Peyer's patch (tissue), 4 donors: ENCODE data around the gene SCUBE1. TPM values are rescaled to one million over a fixed set of nuclear protein-coding genes. Genes with fewer than 3 reads are reported as not detected.

Experiments used
- DNase-seq, 3 donors: peaks; one replicate each; pipeline ENCODE4 v3.0.0-alpha.2; 2017 to 2019
- H3K27ac ChIP-seq, 4 donors: fragments of 200-600 bp; sonication (generic); one replicate each; pipeline ENCODE4 v1.5.1; 2016 to 2019
- H3K27me3 ChIP-seq, 2 donors: fragments of 200-600 bp; sonication (generic); one replicate each; pipeline ENCODE4 v1.5.1; 2019
- H3K36me3 ChIP-seq, 3 donors: fragments of 200-600 bp; sonication (generic); one replicate each; pipeline ENCODE4 v1.5.1; 2016 to 2019
- H3K4me1 ChIP-seq, 4 donors: fragments of 200-600 bp; sonication (generic); one replicate each; pipeline ENCODE4 v1.5.1; 2016 to 2019
- H3K4me3 ChIP-seq, 4 donors: fragments of 200-600 bp; sonication (generic); 1 replicate in 3 of 4; 2 replicates in 1 of 4; pipeline ENCODE4 v1.5.1; 2016 to 2019; ENCODE audit warnings: mild to moderate bottlenecking in 1 of 4
- H3K9me3 ChIP-seq, 4 donors: fragments of 200-600 bp; sonication (generic); one replicate each; pipeline ENCODE4 v1.5.1; 2016 to 2019; ENCODE audit warnings: mild to moderate bottlenecking in 1 of 4
- POLR2A ChIP-seq, 2 donors: fragments of 450-650 bp; IDR thresholded peaks; one replicate each; pipeline ENCODE4 v1.5.1; 2017; ENCODE audit warnings: antibody characterized with exemption in 2 of 2, mild to moderate bottlenecking in 2 of 2, moderate library complexity in 2 of 2
- total RNA-seq, 4 donors: library from RNA; depleted of rRNA; stranded (reverse); fragments of >200 nt; gene quantifications; one replicate each; pipeline ENCODE4 v1.1.0, GENCODE V29; 2016
- TF ChIP-seq, protein P1 (sequence below), 6 experiments: fragments of 450-650 bp in 4 of 6; fragments of 200-600 bp in 2 of 6; sonication (generic) in 1 of 6; IDR thresholded peaks; one replicate each; pipeline ENCODE4 v1.5.1; 2017 to 2019; ENCODE audit warnings: antibody characterized with exemption in 6 of 6, mild to moderate bottlenecking in 3 of 6, moderate library complexity in 1 of 6

Gene SCUBE1
- total RNA-seq, 4 donors from 2014 or later: 1.6 to 47.9 (median 7.9) TPM

DNA sequence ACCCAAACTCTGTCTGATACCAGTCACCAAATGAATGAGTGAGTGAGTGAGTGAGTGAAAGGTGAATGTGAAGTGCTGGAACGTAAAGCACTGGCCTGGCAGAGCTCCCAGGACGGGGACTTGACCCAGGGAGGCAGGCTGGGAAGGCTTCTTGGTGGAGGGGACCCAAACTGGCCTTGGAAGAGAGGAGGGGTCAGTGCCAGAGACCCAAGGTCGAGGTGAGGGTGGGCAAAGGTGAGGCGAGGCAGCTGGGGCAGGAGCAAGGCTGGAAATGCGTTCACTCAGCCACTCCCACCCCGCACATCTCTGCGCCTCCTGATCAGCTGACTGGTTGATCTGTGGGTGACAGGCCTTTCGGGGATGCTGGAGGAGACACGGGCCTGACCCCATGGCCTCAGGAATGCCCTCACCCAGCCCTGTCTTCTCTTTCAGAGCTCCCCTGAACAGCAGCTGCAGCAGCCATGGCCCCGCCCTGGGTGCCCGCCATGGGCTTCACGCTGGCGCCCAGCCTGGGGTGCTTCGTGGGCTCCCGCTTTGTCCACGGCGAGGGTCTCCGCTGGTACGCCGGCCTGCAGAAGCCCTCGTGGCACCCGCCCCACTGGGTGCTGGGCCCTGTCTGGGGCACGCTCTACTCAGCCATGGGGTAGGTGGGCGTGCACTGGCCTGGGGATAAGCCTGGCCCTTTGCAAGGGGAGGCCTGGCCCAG, 184.2 kb downstream of the SCUBE1 start:
- Histone ChIP-seq H3K4me3 (no peak overlapping the region), H3K27me3 (no peaks in the 10 kb centered on the region), H3K9me3 (no peaks in the 10 kb centered on the region), H3K36me3 (peaks cover 0 to 14% (median 0%) of the 10 kb centered on the region in 3 donors), H3K27ac (peak overlapping the region in 3 of 4 donors; percentile 23 to 52 (median 36)), H3K4me1 (peaks cover 0 to 61% (median 0%) of the 10 kb centered on the region in 4 donors)
- TF ChIP-seq, protein P1, sequence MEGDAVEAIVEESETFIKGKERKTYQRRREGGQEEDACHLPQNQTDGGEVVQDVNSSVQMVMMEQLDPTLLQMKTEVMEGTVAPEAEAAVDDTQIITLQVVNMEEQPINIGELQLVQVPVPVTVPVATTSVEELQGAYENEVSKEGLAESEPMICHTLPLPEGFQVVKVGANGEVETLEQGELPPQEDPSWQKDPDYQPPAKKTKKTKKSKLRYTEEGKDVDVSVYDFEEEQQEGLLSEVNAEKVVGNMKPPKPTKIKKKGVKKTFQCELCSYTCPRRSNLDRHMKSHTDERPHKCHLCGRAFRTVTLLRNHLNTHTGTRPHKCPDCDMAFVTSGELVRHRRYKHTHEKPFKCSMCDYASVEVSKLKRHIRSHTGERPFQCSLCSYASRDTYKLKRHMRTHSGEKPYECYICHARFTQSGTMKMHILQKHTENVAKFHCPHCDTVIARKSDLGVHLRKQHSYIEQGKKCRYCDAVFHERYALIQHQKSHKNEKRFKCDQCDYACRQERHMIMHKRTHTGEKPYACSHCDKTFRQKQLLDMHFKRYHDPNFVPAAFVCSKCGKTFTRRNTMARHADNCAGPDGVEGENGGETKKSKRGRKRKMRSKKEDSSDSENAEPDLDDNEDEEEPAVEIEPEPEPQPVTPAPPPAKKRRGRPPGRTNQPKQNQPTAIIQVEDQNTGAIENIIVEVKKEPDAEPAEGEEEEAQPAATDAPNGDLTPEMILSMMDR (IDR thresholded peaks at IDR 0.05): no peak
- TF ChIP-seq POLR2A (IDR thresholded peaks at IDR 0.05): no peak
- no peak for DNase-seq

GRCh38 chr22:43157874-43158546, 185.2 kb downstream of the SCUBE1 start:
- TF ChIP-seq, protein P1 (IDR thresholded peaks at IDR 0.05): no peak
- TF ChIP-seq POLR2A (IDR thresholded peaks at IDR 0.05): no peak

GRCh38 chr22:43156413-43156812, 186.8 kb downstream of the SCUBE1 start:
- Histone ChIP-seq H3K4me3 (no peak overlapping the region), H3K9me3 (no peaks in the 10 kb centered on the region), H3K36me3 (peaks cover 0 to 4% (median 0%) of the 10 kb centered on the region in 3 donors), H3K27ac (no peak overlapping the region), H3K27me3 (no peaks in the 10 kb centered on the region), H3K4me1 (peaks cover 0 to 57% (median 7%) of the 10 kb centered on the region in 4 donors)
- no peak for DNase-seq
- no peak for TF ChIP-seq POLR2A (IDR thresholded peaks at IDR 0.05)
- TF ChIP-seq, protein P1 (IDR thresholded peaks at IDR 0.05): no peak

More at GRCh38 chr22:43157874-43158546, 185.2 kb downstream of the SCUBE1 start:
- peaks cover 0 to 14% (median 0%) of the 10 kb centered on the region in 3 donors for H3K36me3 ChIP-seq
- H3K4me1 ChIP-seq: peaks cover 0 to 54% (median 0%) of the 10 kb centered on the region in 4 donors
- no peak overlapping the region for H3K4me3 ChIP-seq
- H3K27me3 ChIP-seq: no peaks in the 10 kb centered on the region
- H3K9me3 ChIP-seq: no peaks in the 10 kb centered on the region
- no peak overlapping the region for H3K27ac ChIP-seq
- DNase-seq: no peak

DNA sequence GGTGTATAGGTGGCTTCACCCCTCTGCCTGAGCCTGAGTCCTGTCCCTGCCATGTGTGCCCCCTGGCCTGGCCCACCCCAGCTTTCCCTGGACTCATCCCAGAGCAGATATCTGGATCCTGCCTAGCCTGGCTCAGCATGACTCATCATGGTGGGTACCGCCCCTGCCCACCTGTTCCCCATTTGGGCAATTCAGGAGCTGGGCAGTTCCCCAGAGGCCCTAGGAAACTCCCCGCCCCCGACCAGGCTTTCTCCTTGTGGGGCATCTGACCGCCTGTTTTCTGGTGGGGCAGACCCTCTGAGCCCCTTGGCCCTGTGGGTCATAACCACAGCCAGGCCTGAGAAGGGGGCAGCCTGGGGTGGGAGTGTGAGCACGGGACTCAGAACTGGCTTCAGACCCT, 187.4 kb downstream of the SCUBE1 start:
- TF ChIP-seq, protein P1 (IDR thresholded peaks at IDR 0.05): no peak
- no peak for TF ChIP-seq POLR2A (IDR thresholded peaks at IDR 0.05)
- Histone ChIP-seq H3K4me1 (peaks cover 0 to 57% (median 9%) of the 10 kb centered on the region in 4 donors), H3K27me3 (no peaks in the 10 kb centered on the region), H3K27ac (no peak overlapping the region), H3K36me3 (no peaks in the 10 kb centered on the region), H3K4me3 (no peak overlapping the region), H3K9me3 (no peaks in the 10 kb centered on the region)
- DNase-seq: no peak

GRCh38 chr22:43154887-43155536, 188.2 kb downstream of the SCUBE1 start:
- Histone ChIP-seq H3K4me1 (peaks cover 0 to 53% (median 11%) of the 10 kb centered on the region in 4 donors), H3K36me3 (no peaks in the 10 kb centered on the region), H3K27ac (no peak overlapping the region), H3K27me3 (no peaks in the 10 kb centered on the region), H3K9me3 (no peaks in the 10 kb centered on the region), H3K4me3 (no peak overlapping the region)
- no peak for DNase-seq
- TF ChIP-seq POLR2A (IDR thresholded peaks at IDR 0.05): no peak
- TF ChIP-seq, protein P1 (IDR thresholded peaks at IDR 0.05): no peak
